Esophagus (tissue), 2 donors: ENCODE results near the gene AKR1C8. TPM values are rescaled to one million over a fixed set of nuclear protein-coding genes. Genes with fewer than 3 reads are reported as not detected.
"Not testable (repeated sequence)": the region's sequence is repeated elsewhere in the genome, so short reads cannot be mapped to it uniquely, and the experiment has no call there.

Source experiments
- H3K27ac ChIP-seq, 2 donors: one replicate each; pipeline ENCODE4 v1.5.1; 2013; ENCODE audit warnings: low read depth in 2 of 2, mild to moderate bottlenecking in 2 of 2, inconsistent platforms in 1 of 2, low read length in 1 of 2, moderate library complexity in 1 of 2
- H3K27me3 ChIP-seq, 2 donors: one replicate each; pipeline ENCODE4 v1.6.1; 2013; ENCODE audit warnings: low read length in 2 of 2, control low read depth in 1 of 2, mild to moderate bottlenecking in 1 of 2; ENCODE audit not compliant: insufficient read depth in 2 of 2, control insufficient read depth in 1 of 2
- H3K36me3 ChIP-seq, 2 donors: one replicate each; pipeline ENCODE4 v1.6.1; 2013; ENCODE audit warnings: low read length in 1 of 2; ENCODE audit not compliant: control insufficient read depth in 2 of 2, insufficient read depth in 2 of 2
- H3K4me1 ChIP-seq, 2 donors: one replicate each; pipeline ENCODE4 v1.6.1; 2013; ENCODE audit warnings: low read length in 1 of 2; ENCODE audit not compliant: control insufficient read depth in 2 of 2, insufficient read depth in 2 of 2
- H3K4me3 ChIP-seq, 2 donors: one replicate each; pipeline ENCODE4 v1.5.1; 2013; ENCODE audit warnings: low read length in 2 of 2, mild to moderate bottlenecking in 2 of 2, low read depth in 1 of 2, moderate library complexity in 1 of 2
- H3K9me3 ChIP-seq, 2 donors: one replicate each; pipeline ENCODE4 v1.6.1; 2013; ENCODE audit warnings: mild to moderate bottlenecking in 2 of 2, low read depth in 1 of 2, low read length in 1 of 2, moderate library complexity in 1 of 2; ENCODE audit not compliant: control insufficient read depth in 2 of 2, insufficient read depth in 1 of 2
- WGBS, 2 donors: extraction: QIAGEN DNeasy Blood & Tissue Kit; methylation state at CpG; one replicate each; pipeline ENCODE4 v1.1.7; 2013; 5-methylcytosine and 5-hydroxymethylcytosine counted together
- polyA plus RNA-seq, 2 donors: library from polyadenylated mRNA; stranded (reverse); fragments of 200-250 nt; gene quantifications; one replicate each; pipeline ENCODE4 v1.2.3, GENCODE V29; 2013
- donor health status: healthy with polysubstance abuse.
- donor health status: Bipolar disorder and iron deficiency.

Gene AKR1C8
- polyA plus RNA-seq, 2 donors: not detected

DNA sequence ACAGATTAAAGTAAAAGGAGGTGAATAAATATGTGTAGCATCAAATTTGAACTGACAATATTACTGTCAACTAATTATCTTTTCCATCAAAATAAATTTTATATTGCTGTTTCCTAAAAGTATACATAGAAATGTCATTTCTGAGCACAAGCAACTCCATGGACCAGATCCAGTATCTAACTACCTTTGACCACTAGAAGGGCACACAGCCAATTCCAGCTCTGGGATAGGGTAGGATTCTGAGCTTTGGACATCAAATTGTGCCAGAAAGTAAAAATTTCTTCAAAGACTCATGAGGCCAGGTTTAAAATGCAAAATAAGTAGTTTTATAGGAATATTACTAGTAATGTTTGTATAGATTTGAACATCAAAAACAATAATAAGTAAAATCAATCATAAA lies 61.1 kb downstream of the AKR1C8 start:
- Histone ChIP-seq H3K27me3 (no peaks in the 10 kb centered on the region), H3K27ac (no peak overlapping the region), H3K9me3 (no peaks in the 10 kb centered on the region), H3K4me1 (no peaks in the 10 kb centered on the region), H3K36me3 (no peaks in the 10 kb centered on the region), H3K4me3 (no peak overlapping the region)

DNA sequence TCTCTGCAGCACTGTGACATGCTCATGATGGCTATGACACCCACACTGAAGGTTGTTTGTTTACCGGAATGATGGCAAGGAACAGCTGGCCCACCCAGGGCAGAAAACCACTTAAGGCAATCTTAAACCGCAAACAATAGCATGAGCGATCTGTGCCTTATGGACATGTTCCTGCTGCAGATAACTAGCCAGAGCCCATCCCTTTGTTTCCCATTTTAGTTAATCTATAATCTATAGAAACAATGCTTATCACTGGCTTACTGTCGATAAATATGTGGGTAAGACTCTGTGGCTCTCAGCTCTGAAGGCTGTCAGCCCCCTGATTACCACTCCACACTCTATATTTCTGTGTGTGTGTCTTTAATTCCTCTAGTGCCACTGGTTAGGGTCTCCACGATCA lies 65.0 kb downstream of the AKR1C8 start:
- 89% methylated on average over 5 of the region's 5 CpGs for WGBS, 2 donors
- H3K27me3 ChIP-seq, H3K36me3 ChIP-seq, H3K9me3 ChIP-seq, H3K27ac ChIP-seq, H3K4me1 ChIP-seq, H3K4me3 ChIP-seq: not testable (repeated sequence)

DNA sequence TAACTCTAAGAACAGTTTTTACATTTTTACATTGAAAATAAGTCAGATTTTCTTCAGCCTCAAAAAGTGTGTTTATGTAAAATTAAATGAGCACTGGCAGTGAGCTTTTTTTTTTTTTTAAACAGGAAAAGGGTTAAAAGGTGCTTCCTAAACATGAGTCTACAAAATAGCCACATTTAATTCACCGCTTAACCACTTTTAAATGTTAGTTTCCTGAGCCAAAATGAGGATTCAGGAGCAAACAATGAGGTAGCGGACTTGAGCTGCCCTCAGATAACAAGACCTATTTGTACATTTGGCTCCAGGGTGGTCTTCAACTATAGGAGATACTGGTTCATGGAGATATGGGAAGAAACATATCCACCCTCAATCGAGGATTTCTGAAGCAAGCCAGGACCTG lies 67.9 kb downstream of the AKR1C8 start:
- H3K27me3 ChIP-seq: no peaks in the 10 kb centered on the region
- no peak overlapping the region for H3K27ac ChIP-seq
- no peaks in the 10 kb centered on the region for H3K36me3 ChIP-seq
- H3K4me1 ChIP-seq: no peaks in the 10 kb centered on the region
- H3K4me3 ChIP-seq: no peak overlapping the region
- no peaks in the 10 kb centered on the region for H3K9me3 ChIP-seq
- WGBS, 2 donors: 54 to 72% methylated on average over 3 of the region's 3 CpGs

DNA sequence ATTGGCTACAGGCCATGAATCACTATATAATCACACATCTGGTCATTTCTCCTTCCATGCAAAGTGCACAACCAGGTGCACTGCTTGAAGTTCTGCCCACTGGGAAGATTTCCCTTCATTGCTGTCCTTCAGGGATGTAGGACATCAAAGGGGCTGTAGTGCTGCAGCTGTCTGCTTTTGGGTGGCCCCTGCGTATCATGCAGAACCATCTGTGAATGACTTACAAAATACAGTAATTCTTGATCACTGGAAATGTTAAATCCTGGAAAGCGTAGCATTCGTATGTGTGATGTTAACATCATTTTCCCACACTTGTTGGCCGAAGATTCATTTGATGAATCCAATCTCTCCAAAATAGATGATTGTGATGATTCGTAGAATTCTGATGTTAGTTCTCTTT lies 68.3 kb downstream of the AKR1C8 start:
- Histone ChIP-seq H3K9me3 (no peaks in the 10 kb centered on the region), H3K27ac (no peak overlapping the region), H3K4me3 (no peak overlapping the region), H3K27me3 (no peaks in the 10 kb centered on the region), H3K36me3 (no peaks in the 10 kb centered on the region), H3K4me1 (no peaks in the 10 kb centered on the region)
- 81 to 83% methylated on average over 5 of the region's 5 CpGs for WGBS, 2 donors

DNA sequence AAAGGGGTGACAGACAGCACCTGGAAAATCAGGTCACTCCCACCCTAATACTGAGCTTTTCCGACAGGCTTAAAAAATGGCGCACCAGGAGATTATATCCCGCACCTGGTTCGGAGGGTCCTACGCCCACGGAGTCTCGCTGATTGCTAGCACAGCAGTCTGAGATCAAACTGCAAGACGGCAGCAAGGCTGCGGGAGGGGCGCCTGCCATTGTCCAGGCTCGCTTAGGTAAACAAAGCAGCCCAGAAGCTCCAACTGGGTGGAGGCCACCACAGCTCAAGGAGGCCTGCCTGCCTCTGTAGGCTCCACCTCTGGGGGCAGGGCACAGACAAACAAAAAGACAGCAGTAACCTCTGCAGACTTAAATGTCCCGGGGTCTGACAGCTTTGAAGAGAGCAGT lies 75.1 kb downstream of the AKR1C8 start:
- not testable (repeated sequence) for H3K4me3 ChIP-seq
- 83 to 87% methylated on average over 9 to 10 of the region's 12 CpGs for WGBS, 2 donors

DNA sequence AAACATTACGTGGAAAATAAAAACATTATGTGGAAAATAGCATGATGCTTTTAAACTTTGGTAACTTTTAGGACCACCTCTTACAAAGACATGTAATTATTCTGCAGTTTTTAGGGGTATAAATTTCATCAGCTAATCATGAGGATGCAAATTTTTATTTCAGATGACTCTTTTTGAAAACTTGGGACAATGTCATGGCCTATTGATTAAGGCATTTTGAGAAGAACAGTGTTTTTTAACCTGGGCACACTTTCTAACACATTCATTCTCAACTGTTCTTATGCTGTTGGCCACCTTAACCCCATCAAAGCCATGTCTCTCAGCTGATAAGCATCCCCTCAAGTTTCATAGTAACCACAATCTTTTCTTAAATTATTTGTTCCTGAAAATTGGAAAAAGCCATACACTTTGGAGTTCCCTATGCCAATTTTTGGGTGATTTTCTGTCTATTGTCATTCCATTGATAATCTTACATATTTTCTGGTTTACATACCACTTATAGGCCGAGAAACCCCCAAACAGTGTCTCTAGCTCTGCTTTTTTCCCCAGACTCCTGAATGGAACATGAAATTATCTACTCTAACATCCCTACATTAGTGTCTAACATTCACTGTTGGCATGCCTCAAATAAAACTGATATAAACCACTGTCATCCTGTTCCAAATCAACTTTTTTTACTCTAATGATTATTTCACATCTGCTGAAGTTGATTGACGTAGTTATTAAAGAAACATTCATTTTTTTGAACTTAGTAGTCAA lies 76.1 kb downstream of the AKR1C8 start:
- WGBS, 2 donors: 30 to 49% methylated on average over 3 of the region's 3 CpGs
- H3K4me3 ChIP-seq: no peak overlapping the region
- no peaks in the 10 kb centered on the region for H3K36me3 ChIP-seq
- no peaks in the 10 kb centered on the region for H3K9me3 ChIP-seq
- H3K27me3 ChIP-seq: no peaks in the 10 kb centered on the region
- no peak overlapping the region for H3K27ac ChIP-seq
- H3K4me1 ChIP-seq: peaks cover 0 to 2% of the 10 kb centered on the region in 2 donors

More for the DNA sequence above, 75.1 kb downstream of the AKR1C8 start:
- H3K27ac ChIP-seq, H3K27me3 ChIP-seq, H3K36me3 ChIP-seq, H3K9me3 ChIP-seq, H3K4me1 ChIP-seq: not testable (repeated sequence)

DNA sequence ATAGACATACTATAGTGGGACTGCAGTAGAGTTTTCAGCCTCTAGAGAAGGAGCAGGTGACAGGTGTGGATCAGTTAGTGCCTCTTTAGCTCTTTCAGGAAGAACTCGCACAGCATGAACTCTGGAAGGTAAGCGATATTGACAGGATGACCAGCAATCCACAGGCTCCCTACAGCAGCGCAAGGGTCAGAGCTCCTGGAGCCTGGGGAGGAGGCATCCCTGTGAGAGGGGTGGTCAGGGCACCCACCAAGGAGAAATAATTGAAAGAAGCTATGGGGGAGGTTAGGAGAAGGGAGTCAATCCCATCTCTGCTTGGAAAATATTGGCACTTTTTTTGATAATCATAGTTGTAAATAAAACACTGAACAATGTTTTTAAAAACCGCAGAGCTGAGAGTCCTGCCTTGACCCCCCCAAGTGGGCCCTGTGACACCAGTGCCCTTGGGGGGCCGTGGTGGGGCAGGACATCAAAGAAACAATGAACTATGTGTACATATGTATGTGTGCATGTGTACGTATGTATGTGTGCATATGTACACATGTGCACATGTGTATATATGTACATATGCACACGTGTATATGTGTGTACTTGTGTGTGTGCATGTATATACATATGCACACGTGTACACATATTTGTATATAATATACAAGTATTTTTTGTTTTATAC lies 77.0 kb downstream of the AKR1C8 start:
- Histone ChIP-seq H3K36me3 (no peaks in the 10 kb centered on the region), H3K27me3 (no peaks in the 10 kb centered on the region), H3K27ac (no peak overlapping the region), H3K4me3 (no peak overlapping the region), H3K9me3 (no peaks in the 10 kb centered on the region), H3K4me1 (peaks cover 0 to 5% of the 10 kb centered on the region in 2 donors)
- 61 to 65% methylated on average over 8 of the region's 8 CpGs for WGBS, 2 donors

DNA sequence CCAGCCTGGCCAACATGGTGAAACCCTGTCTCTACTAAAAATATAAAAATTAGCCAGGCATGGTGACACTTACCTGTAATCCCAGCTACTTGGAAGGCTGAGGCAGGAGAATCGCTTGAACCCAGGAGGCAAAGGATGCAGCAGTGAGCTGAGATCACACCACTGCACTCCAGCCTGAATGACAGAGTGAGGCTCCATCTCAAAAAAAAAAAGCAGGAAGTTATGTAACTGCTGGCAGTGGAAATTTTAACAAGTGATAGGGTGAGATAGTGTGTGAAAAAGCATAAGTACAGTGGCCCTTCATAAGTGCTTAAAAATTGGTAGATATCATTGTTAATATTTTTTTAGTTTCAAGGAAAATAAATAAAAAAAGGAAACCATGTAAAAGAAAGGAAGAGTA lies 78.4 kb downstream of the AKR1C8 start:
- H3K4me3 ChIP-seq: no peak overlapping the region
- H3K36me3 ChIP-seq: no peaks in the 10 kb centered on the region
- H3K4me1 ChIP-seq: peaks cover 0 to 5% of the 10 kb centered on the region in 2 donors
- no peaks in the 10 kb centered on the region for H3K9me3 ChIP-seq
- H3K27ac ChIP-seq: no peak overlapping the region
- 87 to 93% methylated on average over 1 of the region's 1 CpG for WGBS, 2 donors
- no peaks in the 10 kb centered on the region for H3K27me3 ChIP-seq

DNA sequence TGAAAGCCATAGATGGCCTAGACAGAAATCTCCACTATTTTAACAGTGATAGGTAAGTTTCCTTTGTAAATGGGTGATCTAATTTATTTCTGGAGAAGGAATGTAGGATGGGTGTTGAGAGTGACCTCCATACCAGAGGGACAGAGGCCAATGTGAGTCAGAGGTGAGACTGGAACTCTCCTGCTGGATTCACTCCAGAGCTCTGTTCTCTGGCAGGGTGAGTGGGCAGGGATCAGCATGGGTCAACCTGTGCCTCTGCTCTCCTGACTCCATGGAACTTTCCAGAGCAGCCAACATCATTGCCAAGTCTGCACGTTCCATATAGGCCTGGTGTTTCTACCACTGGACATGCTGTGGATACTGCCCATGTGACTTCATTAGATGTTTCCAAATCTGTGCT lies 79.3 kb downstream of the AKR1C8 start:
- no peak overlapping the region for H3K27ac ChIP-seq
- H3K4me3 ChIP-seq: no peak overlapping the region
- H3K4me1 ChIP-seq: peaks cover 0 to 5% of the 10 kb centered on the region in 2 donors
- no peaks in the 10 kb centered on the region for H3K27me3 ChIP-seq
- WGBS, 2 donors: 80 to 88% methylated on average over 1 of the region's 1 CpG
- no peaks in the 10 kb centered on the region for H3K9me3 ChIP-seq
- H3K36me3 ChIP-seq: no peaks in the 10 kb centered on the region
